Hair follicular keratinocyte (primary cell): Measurements from ENCODE around the gene COQ5. TPM values are rescaled to one million over a fixed set of nuclear protein-coding genes. Genes with fewer than 3 reads are reported as not detected.

ENCODE experiments used
- total RNA-seq: library from RNA; depleted of rRNA; stranded (reverse); fragments of >200 nt; gene quantifications from 2 replicates; pipeline ENCODE4 v1.2.3, GENCODE V29; 2015

The COQ5 gene, protein sequence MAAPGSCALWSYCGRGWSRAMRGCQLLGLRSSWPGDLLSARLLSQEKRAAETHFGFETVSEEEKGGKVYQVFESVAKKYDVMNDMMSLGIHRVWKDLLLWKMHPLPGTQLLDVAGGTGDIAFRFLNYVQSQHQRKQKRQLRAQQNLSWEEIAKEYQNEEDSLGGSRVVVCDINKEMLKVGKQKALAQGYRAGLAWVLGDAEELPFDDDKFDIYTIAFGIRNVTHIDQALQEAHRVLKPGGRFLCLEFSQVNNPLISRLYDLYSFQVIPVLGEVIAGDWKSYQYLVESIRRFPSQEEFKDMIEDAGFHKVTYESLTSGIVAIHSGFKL
- 28.4 and 31.8 TPM in 2 replicates for total RNA-seq

DNA sequence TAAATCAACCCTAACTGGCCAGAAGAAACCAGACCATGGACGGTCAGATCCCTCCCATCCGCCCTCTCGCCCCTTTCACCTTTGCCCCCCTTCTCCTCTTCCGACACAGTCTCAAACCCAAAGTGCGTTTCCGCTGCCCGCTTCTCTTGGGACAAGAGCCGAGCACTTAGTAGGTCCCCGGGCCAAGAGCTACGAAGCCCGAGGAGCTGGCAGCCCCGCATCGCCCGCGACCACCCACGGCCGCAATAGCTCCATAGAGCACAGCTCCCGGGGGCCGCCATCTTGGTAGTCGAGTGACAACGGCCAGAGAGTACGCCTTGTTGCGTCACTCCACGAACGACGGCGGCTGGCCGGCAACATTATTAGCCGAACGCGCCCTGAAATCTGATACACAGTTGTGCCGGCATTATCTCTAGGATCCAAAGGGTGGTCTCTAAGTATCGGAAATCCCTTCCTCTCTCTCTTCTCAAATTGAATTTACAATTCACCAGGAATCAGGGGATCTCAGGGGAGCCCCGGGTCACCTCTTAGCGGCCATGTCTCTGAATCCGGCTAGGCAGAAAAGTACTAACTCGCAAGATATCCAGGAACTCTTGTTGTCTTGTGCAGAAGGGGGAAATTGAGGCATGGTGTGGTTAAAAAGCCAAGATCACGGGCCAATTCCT lies at the start of gene COQ5:
COQ5 (minus strand) TSS at position 298 of the 665 bp plus-strand sequence; CDS start at position 281, 17 bp downstream.

GRCh38 chr12:120534203-120534702 lies 5.3 kb upstream of the COQ5 start, which contains the start of gene RNF10:
TSS of gene RNF10 (plus strand) at chr12:120534356. CDS start at chr12:120534812, 456 bp downstream.

GRCh38 chr12:120495731-120496412 lies 33.1 kb downstream of the COQ5 start, which contains the start of gene DYNLL1:
TSS of gene DYNLL1 (plus strand) at chr12:120496113. CDS start at chr12:120496422, 309 bp downstream.

DNA sequence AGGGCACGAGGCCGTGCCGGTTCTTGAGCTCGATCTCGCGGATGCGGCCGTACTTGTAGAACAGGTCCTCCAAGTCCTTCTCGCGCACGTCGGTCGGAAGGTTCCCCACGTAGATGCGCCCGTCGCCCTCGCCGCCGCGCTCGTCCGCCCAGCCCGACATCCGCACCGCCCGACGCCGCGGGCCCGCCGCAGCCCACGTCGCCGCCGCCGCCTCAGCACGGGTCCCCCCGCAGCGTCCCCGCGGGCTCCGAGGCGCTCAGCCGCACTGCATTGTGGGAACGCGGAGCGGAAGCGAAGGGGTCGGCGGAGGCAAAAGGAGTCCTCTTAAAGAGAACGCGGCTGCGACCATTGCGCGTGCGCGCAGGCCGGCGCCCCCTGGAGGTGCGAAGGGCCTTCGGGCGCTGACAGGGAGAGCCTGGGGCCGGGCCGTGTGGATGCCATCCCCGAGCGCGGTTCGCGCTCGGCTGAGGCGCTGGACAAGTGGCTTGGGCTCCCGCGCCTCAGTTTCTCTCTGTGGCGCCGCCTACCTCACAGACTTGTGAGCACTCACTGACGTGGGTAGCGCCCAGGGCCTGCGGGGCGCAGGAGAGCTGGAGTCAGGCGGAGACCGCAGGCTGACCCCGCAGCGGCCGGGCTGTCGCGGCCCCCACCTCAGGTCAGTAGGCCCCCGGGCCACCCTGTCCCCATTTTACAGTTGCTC lies 59.4 kb downstream of the COQ5 start, which contains the start of gene SRSF9:
SRSF9 (minus strand) TSS at position 299 of the 700 bp plus-strand sequence; CDS start at position 160, 139 bp downstream.

Other genes with a start within 250 kb of the COQ5 start
- gene RNU4-2, start 237.3 kb downstream of the COQ5 start, total RNA-seq: under 0.01 TPM in 2 replicates
- gene RNU4-1, start 235.9 kb downstream of the COQ5 start, total RNA-seq: under 0.01 TPM in 2 replicates
- gene SIRT4, start 226.8 kb downstream of the COQ5 start, total RNA-seq: 0.49 and 0.62 TPM in 2 replicates
- gene PLA2G1B, start 201.4 kb downstream of the COQ5 start, total RNA-seq: not detected in 2 replicates
- not detected in 2 replicates for gene MSI1, start 160.0 kb downstream of the COQ5 start, total RNA-seq
- gene COX6A1, start 91.0 kb downstream of the COQ5 start, total RNA-seq: 742 and 768 TPM in 2 replicates
- 28.4 and 45.9 TPM in 2 replicates for gene TRIAP1, start 82.8 kb downstream of the COQ5 start, total RNA-seq
- 13.2 and 15.9 TPM in 2 replicates for gene GATC, start 82.7 kb downstream of the COQ5 start, total RNA-seq
- gene SRSF9, start 59.4 kb downstream of the COQ5 start, total RNA-seq: 98.9 and 124 TPM in 2 replicates
- 274 and 414 TPM in 2 replicates for gene DYNLL1, start 33.0 kb downstream of the COQ5 start, total RNA-seq
- 79.1 and 79.4 TPM in 2 replicates for gene RNF10, start 5.2 kb upstream of the COQ5 start, total RNA-seq
- 44.7 and 68.0 TPM in 2 replicates for gene POP5, start 52.2 kb upstream of the COQ5 start, total RNA-seq
- 0.30 TPM in 1 of 2 replicates, not detected in the other for gene CABP1, start 111.5 kb upstream of the COQ5 start, total RNA-seq
- gene MLEC, start 158.0 kb upstream of the COQ5 start, total RNA-seq: 66.6 and 67.6 TPM in 2 replicates
- 15.9 and 24.4 TPM in 2 replicates for gene UNC119B, start 181.3 kb upstream of the COQ5 start, total RNA-seq
- gene ACADS, start 196.7 kb upstream of the COQ5 start, total RNA-seq: 8.5 and 19.1 TPM in 2 replicates